NCI-H2227 (cell line): ENCODE data around the gene ZNF316.
"Not testable (repeated sequence)": the region's sequence is repeated elsewhere in the genome, so short reads cannot be mapped to it uniquely, and the experiment has no call there.

Experiments
- DNase-seq: peaks from one replicate; lab custom pipeline; 2025; ENCODE audit not compliant: unreplicated experiment; lab: John Stamatoyannopoulos, UW

The ZNF316 gene

GRCh38 chr7:6646465-6646864 is 9.3 kb downstream of the ZNF316 start:
- no peak for DNase-seq

DNA sequence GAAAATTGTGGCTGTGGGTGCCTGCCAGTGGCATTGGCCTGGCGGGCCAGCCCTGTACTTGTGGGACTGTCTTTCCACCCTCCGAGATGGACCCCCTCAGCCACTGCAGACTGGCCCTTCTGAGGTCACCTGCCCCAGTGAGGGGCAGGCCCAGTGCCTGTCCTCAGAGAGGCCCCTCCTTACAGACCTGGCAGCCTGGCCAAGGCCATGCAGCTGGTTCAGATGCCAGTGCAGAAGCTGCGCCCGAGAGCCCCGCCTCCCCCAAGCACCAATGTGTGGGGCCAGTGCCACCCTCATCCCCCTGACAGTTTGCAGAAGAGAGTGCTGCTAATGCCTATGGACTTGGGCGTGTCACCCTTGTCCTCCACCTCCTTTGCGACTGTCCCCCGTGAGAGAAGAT is 10.0 kb downstream of the ZNF316 start:
- no peak for DNase-seq

- DNase-seq: no peak
Measured at GRCh38 chr7:6647541-6647940, 10.4 kb downstream of the ZNF316 start.

DNA sequence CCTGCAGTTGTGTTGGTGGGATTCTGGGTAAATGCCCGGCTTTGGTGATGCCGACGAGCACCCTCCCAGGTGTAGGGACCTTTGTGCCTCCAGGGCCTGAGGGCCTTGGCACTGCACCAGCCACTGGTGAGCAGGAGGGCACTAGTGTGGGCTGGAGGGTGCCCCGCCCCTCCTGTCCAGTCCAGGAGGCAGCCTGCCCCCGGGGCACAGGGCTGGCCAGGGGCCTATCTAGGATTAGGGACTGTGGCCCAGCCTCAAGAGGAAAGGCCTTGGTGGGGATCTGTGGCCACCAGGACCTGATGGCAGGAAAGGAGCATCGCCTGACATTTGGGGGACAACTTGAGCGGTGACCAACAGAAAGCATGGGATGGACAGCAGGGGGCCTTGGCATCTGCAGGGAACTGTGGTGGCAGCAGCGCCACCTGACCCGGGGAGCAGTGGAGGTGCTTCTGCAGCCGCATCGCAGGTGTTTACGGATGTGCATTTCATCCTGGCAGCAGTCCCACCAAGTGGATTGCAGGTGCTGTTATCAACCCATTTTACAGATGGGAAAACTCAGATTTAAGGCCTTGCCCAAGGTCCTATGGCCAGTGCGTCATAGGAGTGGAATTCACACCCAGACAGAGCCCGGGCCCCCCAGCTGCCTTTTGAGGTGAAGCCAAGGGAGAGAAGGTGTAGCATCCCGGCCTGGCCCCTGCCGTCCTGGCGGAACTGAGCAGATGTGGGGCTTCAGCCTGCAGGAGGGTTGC is 11.1 kb downstream of the ZNF316 start:
- no peak for DNase-seq

- DNase-seq: no peak
Measured at GRCh38 chr7:6648815-6649104, 11.6 kb downstream of the ZNF316 start.

- DNase-seq: no peak
Measured at GRCh38 chr7:6649241-6649961, 12.3 kb downstream of the ZNF316 start.

GRCh38 chr7:6650086-6650485 is 13.0 kb downstream of the ZNF316 start:
- DNase-seq: no peak

- no peak for DNase-seq
Measured at GRCh38 chr7:6650521-6651011, 13.4 kb downstream of the ZNF316 start.

GRCh38 chr7:6651851-6652445 is 14.8 kb downstream of the ZNF316 start:
- DNase-seq: no peak

DNA sequence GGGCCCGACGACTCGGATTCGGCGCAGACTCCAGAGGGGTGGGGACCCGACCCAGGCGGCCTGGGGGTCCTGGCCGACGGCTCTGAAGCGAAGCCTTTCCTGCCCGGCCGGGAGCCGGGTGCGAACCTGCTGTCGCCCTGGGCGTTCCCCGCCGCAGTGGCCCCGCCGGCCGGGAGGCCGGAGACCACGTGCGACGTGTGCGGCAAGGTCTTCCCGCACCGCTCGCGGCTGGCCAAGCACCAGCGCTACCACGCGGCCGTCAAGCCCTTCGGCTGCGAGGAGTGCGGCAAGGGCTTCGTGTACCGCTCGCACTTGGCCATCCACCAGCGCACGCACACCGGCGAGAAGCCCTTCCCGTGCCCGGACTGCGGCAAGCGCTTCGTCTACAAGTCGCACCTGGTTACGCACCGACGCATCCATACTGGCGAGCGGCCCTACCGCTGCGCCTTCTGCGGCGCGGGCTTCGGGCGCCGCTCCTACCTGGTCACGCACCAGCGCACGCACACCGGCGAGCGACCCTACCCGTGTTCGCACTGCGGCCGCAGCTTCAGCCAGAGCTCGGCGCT is 15.4 kb downstream of the ZNF316 start:
- DNase-seq: no peak

GRCh38 chr7:6653071-6654003 is 16.2 kb downstream of the ZNF316 start:
- DNase-seq: no peak

- no peak for DNase-seq
Measured at GRCh38 chr7:6654113-6654841, 17.2 kb downstream of the ZNF316 start.

GRCh38 chr7:6654842-6655610 is 17.9 kb downstream of the ZNF316 start:
- no peak for DNase-seq

DNA sequence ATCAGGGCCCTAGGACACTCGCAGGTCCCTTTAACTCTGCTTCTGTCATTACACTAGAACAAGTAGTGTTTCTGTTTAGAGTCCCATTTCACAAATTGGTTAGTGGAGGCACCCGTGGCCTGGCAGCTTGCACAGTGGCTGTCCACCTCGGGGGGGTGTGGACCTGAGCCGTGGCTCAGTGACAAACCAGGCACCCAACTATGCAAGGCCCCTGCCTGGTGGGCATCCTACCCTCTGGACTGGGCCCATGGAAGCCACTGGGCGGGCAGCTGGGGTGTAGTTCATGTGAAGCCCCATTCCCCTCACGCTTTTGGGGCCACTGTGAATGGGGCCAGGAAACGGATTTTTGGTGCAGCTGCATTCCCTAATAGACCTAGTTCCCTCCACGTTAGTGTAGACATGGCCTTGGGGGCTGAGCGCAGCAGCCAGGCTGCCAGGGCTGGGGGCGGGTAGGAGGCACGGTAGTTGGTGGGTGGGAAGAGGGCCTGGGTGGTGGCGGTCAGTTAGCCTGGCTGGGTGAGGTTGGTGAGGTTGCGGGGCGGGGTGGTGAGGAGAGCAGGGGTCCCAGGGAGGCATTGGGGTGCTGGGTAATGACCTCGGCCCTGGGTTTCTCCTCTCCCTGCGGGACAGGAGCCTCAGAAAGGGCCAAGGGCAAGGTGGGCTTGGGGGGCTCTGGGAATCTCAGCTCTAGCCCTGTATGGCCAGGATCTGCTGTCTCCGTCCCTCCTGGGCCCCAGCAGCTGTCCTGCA is 18.7 kb downstream of the ZNF316 start:
- no peak for DNase-seq

GRCh38 chr7:6656413-6656812 is 19.3 kb downstream of the ZNF316 start:
- no peak for DNase-seq

GRCh38 chr7:6658618-6659345 is 21.7 kb downstream of the ZNF316 start:
- DNase-seq: no peak

GRCh38 chr7:6670851-6671250 is 33.7 kb downstream of the ZNF316 start:
- not testable (repeated sequence) for DNase-seq

- DNase-seq: no peak
Measured at GRCh38 chr7:6675807-6676405, 38.8 kb downstream of the ZNF316 start.
